Measurements from ENCODE around the gene GLTP.

GRCh38 chr12:109876406-109876805, 3.9 kb downstream of the GLTP start:
- TF ChIP-seq POLR2A (IDR thresholded peaks at IDR 0.05): no peak
- TF ChIP-seq, protein P1, sequence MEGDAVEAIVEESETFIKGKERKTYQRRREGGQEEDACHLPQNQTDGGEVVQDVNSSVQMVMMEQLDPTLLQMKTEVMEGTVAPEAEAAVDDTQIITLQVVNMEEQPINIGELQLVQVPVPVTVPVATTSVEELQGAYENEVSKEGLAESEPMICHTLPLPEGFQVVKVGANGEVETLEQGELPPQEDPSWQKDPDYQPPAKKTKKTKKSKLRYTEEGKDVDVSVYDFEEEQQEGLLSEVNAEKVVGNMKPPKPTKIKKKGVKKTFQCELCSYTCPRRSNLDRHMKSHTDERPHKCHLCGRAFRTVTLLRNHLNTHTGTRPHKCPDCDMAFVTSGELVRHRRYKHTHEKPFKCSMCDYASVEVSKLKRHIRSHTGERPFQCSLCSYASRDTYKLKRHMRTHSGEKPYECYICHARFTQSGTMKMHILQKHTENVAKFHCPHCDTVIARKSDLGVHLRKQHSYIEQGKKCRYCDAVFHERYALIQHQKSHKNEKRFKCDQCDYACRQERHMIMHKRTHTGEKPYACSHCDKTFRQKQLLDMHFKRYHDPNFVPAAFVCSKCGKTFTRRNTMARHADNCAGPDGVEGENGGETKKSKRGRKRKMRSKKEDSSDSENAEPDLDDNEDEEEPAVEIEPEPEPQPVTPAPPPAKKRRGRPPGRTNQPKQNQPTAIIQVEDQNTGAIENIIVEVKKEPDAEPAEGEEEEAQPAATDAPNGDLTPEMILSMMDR (IDR thresholded peaks at IDR 0.05): no peak
